ENCODE data around the gene VASN. TPM values are rescaled to one million over a fixed set of nuclear protein-coding genes. Genes with fewer than 3 reads are reported as not detected.
A peak's percentile ranks its signal among the peaks of the same experiment; 100 is the strongest.

The VASN gene
- total and polyA plus RNA-seq, 8 donors = 3.7 to 25.6 (median 10.9) TPM

DNA sequence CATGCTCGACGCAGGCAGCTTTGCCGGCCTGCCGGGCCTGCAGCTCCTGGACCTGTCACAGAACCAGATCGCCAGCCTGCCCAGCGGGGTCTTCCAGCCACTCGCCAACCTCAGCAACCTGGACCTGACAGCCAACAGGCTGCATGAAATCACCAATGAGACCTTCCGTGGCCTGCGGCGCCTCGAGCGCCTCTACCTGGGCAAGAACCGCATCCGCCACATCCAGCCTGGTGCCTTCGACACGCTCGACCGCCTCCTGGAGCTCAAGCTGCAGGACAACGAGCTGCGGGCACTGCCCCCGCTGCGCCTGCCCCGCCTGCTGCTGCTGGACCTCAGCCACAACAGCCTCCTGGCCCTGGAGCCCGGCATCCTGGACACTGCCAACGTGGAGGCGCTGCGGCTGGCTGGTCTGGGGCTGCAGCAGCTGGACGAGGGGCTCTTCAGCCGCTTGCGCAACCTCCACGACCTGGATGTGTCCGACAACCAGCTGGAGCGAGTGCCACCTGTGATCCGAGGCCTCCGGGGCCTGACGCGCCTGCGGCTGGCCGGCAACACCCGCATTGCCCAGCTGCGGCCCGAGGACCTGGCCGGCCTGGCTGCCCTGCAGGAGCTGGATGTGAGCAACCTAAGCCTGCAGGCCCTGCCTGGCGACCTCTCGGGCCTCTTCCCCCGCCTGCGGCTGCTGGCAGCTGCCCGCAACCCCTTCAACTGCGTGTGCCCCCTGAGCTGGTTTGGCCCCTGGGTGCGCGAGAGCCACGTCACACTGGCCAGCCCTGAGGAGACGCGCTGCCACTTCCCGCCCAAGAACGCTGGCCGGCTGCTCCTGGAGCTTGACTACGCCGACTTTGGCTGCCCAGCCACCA is 9.7 kb downstream of the VASN start:
- no peak for DNase-seq
- intact Hi-C loops (cut with DNase I; ENCODE audit: low total_unique reads) = no loop called here
- Histone ChIP-seq H3K27me3 (no peaks in the 10 kb centered on the region), H3K9me3 (no peaks in the 10 kb centered on the region), H3K4me3 (no peak overlapping the region), H3K36me3 (peaks cover 33 to 69% (median 63%) of the 10 kb centered on the region in 4 donors), H3K27ac (no peak overlapping the region), H3K4me1 (peaks cover 28 to 64% (median 44%) of the 10 kb centered on the region in 4 donors)
- 89 to 95% (median 92%) methylated on average over 16 to 59 of the region's 59 CpGs for WGBS, 5 donors
- TF ChIP-seq EP300 (IDR thresholded peaks at IDR 0.05) (no peak), POLR2A (IDR thresholded peaks at IDR 0.05) (no peak), POLR2AphosphoS5 (IDR thresholded peaks at IDR 0.05) (no peak)
- TF ChIP-seq, protein P1, sequence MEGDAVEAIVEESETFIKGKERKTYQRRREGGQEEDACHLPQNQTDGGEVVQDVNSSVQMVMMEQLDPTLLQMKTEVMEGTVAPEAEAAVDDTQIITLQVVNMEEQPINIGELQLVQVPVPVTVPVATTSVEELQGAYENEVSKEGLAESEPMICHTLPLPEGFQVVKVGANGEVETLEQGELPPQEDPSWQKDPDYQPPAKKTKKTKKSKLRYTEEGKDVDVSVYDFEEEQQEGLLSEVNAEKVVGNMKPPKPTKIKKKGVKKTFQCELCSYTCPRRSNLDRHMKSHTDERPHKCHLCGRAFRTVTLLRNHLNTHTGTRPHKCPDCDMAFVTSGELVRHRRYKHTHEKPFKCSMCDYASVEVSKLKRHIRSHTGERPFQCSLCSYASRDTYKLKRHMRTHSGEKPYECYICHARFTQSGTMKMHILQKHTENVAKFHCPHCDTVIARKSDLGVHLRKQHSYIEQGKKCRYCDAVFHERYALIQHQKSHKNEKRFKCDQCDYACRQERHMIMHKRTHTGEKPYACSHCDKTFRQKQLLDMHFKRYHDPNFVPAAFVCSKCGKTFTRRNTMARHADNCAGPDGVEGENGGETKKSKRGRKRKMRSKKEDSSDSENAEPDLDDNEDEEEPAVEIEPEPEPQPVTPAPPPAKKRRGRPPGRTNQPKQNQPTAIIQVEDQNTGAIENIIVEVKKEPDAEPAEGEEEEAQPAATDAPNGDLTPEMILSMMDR (IDR thresholded peaks at IDR 0.05) = no peak

DNA sequence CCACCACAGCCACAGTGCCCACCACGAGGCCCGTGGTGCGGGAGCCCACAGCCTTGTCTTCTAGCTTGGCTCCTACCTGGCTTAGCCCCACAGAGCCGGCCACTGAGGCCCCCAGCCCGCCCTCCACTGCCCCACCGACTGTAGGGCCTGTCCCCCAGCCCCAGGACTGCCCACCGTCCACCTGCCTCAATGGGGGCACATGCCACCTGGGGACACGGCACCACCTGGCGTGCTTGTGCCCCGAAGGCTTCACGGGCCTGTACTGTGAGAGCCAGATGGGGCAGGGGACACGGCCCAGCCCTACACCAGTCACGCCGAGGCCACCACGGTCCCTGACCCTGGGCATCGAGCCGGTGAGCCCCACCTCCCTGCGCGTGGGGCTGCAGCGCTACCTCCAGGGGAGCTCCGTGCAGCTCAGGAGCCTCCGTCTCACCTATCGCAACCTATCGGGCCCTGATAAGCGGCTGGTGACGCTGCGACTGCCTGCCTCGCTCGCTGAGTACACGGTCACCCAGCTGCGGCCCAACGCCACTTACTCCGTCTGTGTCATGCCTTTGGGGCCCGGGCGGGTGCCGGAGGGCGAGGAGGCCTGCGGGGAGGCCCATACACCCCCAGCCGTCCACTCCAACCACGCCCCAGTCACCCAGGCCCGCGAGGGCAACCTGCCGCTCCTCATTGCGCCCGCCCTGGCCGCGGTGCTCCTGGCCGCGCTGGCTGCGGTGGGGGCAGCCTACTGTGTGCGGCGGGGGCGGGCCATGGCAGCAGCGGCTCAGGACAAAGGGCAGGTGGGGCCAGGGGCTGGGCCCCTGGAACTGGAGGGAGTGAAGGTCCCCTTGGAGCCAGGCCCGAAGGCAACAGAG is 10.5 kb downstream of the VASN start:
- WGBS, 5 donors = 89 to 94% (median 93%) methylated on average over 20 to 55 of the region's 55 CpGs
- Histone ChIP-seq H3K4me1 (peaks cover 19 to 64% (median 40%) of the 10 kb centered on the region in 4 donors), H3K36me3 (peaks cover 33 to 78% (median 71%) of the 10 kb centered on the region in 4 donors), H3K4me3 (no peak overlapping the region), H3K27ac (peak overlapping the region in 1 of 5 donors; percentile 34), H3K9me3 (no peaks in the 10 kb centered on the region), H3K27me3 (no peaks in the 10 kb centered on the region)
- no peak for TF ChIP-seq EP300 (IDR thresholded peaks at IDR 0.05)
- TF ChIP-seq POLR2AphosphoS5 (IDR thresholded peaks at IDR 0.05) = no peak
- TF ChIP-seq, protein P1 (IDR thresholded peaks at IDR 0.05) = no peak
- TF ChIP-seq POLR2A (IDR thresholded peaks at IDR 0.05) = no peak
- no peak for DNase-seq
- intact Hi-C loops (cut with DNase I; ENCODE audit: low total_unique reads) = no loop called here

DNA sequence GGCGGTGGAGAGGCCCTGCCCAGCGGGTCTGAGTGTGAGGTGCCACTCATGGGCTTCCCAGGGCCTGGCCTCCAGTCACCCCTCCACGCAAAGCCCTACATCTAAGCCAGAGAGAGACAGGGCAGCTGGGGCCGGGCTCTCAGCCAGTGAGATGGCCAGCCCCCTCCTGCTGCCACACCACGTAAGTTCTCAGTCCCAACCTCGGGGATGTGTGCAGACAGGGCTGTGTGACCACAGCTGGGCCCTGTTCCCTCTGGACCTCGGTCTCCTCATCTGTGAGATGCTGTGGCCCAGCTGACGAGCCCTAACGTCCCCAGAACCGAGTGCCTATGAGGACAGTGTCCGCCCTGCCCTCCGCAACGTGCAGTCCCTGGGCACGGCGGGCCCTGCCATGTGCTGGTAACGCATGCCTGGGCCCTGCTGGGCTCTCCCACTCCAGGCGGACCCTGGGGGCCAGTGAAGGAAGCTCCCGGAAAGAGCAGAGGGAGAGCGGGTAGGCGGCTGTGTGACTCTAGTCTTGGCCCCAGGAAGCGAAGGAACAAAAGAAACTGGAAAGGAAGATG is 11.2 kb downstream of the VASN start:
- intact Hi-C loops (cut with DNase I; ENCODE audit: low total_unique reads) = no loop called here
- H3K27me3 ChIP-seq = no peaks in the 10 kb centered on the region
- peaks cover 12 to 64% (median 33%) of the 10 kb centered on the region in 4 donors for H3K4me1 ChIP-seq
- H3K9me3 ChIP-seq = no peaks in the 10 kb centered on the region
- H3K27ac ChIP-seq = peak overlapping the region in 1 of 5 donors; percentile 34
- DNase-seq = no peak
- 85 to 88% (median 87%) methylated on average over 14 to 21 of the region's 21 CpGs for WGBS, 5 donors
- no peak for TF ChIP-seq POLR2A (IDR thresholded peaks at IDR 0.05)
- no peak for TF ChIP-seq POLR2AphosphoS5 (IDR thresholded peaks at IDR 0.05)
- TF ChIP-seq, protein P1 (IDR thresholded peaks at IDR 0.05) = no peak
- TF ChIP-seq EP300 (IDR thresholded peaks at IDR 0.05) = no peak
- H3K36me3 ChIP-seq = peaks cover 33 to 85% (median 79%) of the 10 kb centered on the region in 4 donors
- no peak overlapping the region for H3K4me3 ChIP-seq
